GM23338 (cell line): ENCODE measurements around the gene ZHX3. TPM values are rescaled to one million over a fixed set of nuclear protein-coding genes. Genes with fewer than 3 reads are reported as not detected.

Experiments used
- ATAC-seq: fragments of 200-7000 bp; cut with Tn5 transposase; 3 replicates; pipeline ENCODE4 v1.9.1; 2020
- DNase-seq: peaks from one replicate; pipeline ENCODE4 v3.0.0-alpha.2; 2015; ENCODE audit warnings: low spot score
- H2AFZ ChIP-seq: fragments of 200-600 bp; sonication (generic); 2 replicates; pipeline ENCODE4 v1.8.0; 2016; ENCODE audit warnings: antibody characterized with exemption, mild to moderate bottlenecking, moderate library complexity
- H3F3A ChIP-seq: fragments of 200-600 bp; sonication (generic); replicated peaks from 2 replicates; pipeline ENCODE4 v1.8.0; 2017; ENCODE audit warnings: antibody characterized with exemption, mixed run types, low read depth
- H3K27ac ChIP-seq: fragments of 200-600 bp; sonication (generic); 2 replicates; pipeline ENCODE4 v1.6.1; 2016; ENCODE audit warnings: low read depth
- H3K27me3 ChIP-seq: fragments of 200-600 bp; sonication (generic); 2 replicates; pipeline ENCODE4 v1.8.0; 2016; ENCODE audit warnings: mild to moderate bottlenecking, mixed run types, moderate library complexity; ENCODE audit not compliant: insufficient read depth
- H3K36me3 ChIP-seq: fragments of 200-600 bp; sonication (generic); 2 replicates; pipeline ENCODE4 v1.8.0; 2016; ENCODE audit warnings: mild to moderate bottlenecking; ENCODE audit not compliant: insufficient read depth
- H3K4me1 ChIP-seq: fragments of 200-600 bp; sonication (generic); 2 replicates; pipeline ENCODE4 v1.8.0; 2016; ENCODE audit warnings: mild to moderate bottlenecking, moderate library complexity; ENCODE audit not compliant: insufficient read depth
- H3K4me2 ChIP-seq: fragments of 200-600 bp; sonication (generic); 2 replicates; pipeline ENCODE4 v1.7.1; 2017; ENCODE audit warnings: mixed run types
- H3K4me3 ChIP-seq: fragments of 200-600 bp; sonication (generic); 2 replicates; pipeline ENCODE4 v1.6.1; 2016; ENCODE audit warnings: mixed run types
- H3K79me2 ChIP-seq: fragments of 200-600 bp; sonication (generic); replicated peaks from 2 replicates; pipeline ENCODE4 v1.8.0; 2017; ENCODE audit warnings: mild to moderate bottlenecking; ENCODE audit not compliant: insufficient read depth
- H3K9me2 ChIP-seq: fragments of 200-600 bp; sonication (generic); 2 replicates; pipeline ENCODE4 v1.8.0; 2017; ENCODE audit not compliant: insufficient read depth
- H4K20me1 ChIP-seq: fragments of 200-600 bp; sonication (generic); replicated peaks from 2 replicates; pipeline ENCODE4 v1.8.0; 2017; ENCODE audit warnings: mild to moderate bottlenecking; ENCODE audit not compliant: insufficient read depth
- H3K27ac Mint-ChIP-seq: 2 replicates; pipeline ENCODE4 v1.8.0; 2020; ENCODE audit warnings: inconsistent platforms, mild to moderate bottlenecking, moderate library complexity, mixed read lengths
- H3K27me3 Mint-ChIP-seq: 3 replicates; pipeline ENCODE4 v1.8.0; 2022; ENCODE audit warnings: low read depth, mild to moderate bottlenecking, moderate library complexity, mixed read lengths, inconsistent platforms; ENCODE audit not compliant: insufficient read depth, poor library complexity
- H3K36me3 Mint-ChIP-seq: 3 replicates; pipeline ENCODE4 v1.8.0; 2021; ENCODE audit warnings: low read depth, mild to moderate bottlenecking, inconsistent platforms, moderate library complexity, mixed read lengths
- H3K4me1 Mint-ChIP-seq: 3 replicates; pipeline ENCODE4 v1.8.0; 2020; ENCODE audit warnings: mild to moderate bottlenecking, inconsistent platforms, mixed read lengths
- H3K4me3 Mint-ChIP-seq: 3 replicates; pipeline ENCODE4 v1.8.0; 2021; ENCODE audit warnings: moderate library complexity, mild to moderate bottlenecking, inconsistent platforms, mixed read lengths
- H3K9me3 Mint-ChIP-seq: 3 replicates; pipeline ENCODE4 v1.8.0; 2020; ENCODE audit warnings: moderate library complexity, mild to moderate bottlenecking, inconsistent platforms, mixed read lengths
- CREB1 ChIP-seq: fragments of 250-450 bp; sonication (Bioruptor Pico); IDR thresholded peaks from 2 replicates; pipeline ENCODE4 v1.5.0; 2020; ENCODE audit warnings: low read depth, mild to moderate bottlenecking, moderate library complexity
- CTCF ChIP-seq, 2 experiments: fragments of 200-600 bp in 1 of 2; sonication (generic) in 1 of 2; conservative IDR thresholded peaks; 2 replicates each; pipeline versions ENCODE4 v1.5.1 to v1.6.1; 2016 to 2017; ENCODE audit warnings: antibody characterized with exemption in 2 of 2, low read depth in 2 of 2, mild to moderate bottlenecking in 2 of 2, moderate library complexity in 1 of 2
- ETS1 ChIP-seq: IDR thresholded peaks from 2 replicates; pipeline ENCODE4 v1.6.1; 2016; ENCODE audit warnings: antibody characterized with exemption
- EZH2 ChIP-seq: fragments of 200-600 bp; sonication (generic); IDR thresholded peaks from one replicate; pipeline ENCODE4 v1.8.0; 2017; ENCODE audit warnings: antibody characterized with exemption, mild to moderate bottlenecking, low read depth; ENCODE audit not compliant: unreplicated experiment
- EZH2phosphoT487 ChIP-seq: fragments of 200-600 bp; sonication (generic); IDR thresholded peaks from one replicate; pipeline ENCODE4 v1.8.1; 2018; ENCODE audit warnings: antibody characterized with exemption; ENCODE audit not compliant: unreplicated experiment
- JUNB ChIP-seq: IDR thresholded peaks from one replicate; pipeline ENCODE4 v1.6.1; 2016; ENCODE audit warnings: antibody characterized with exemption; ENCODE audit not compliant: unreplicated experiment
- NANOG ChIP-seq: IDR thresholded peaks from 2 replicates; pipeline ENCODE4 v1.6.1; 2016; ENCODE audit warnings: antibody characterized with exemption, borderline replicate concordance
- POLR2AphosphoS5 ChIP-seq: IDR thresholded peaks from 2 replicates; pipeline ENCODE4 v1.6.1; 2016; ENCODE audit warnings: antibody characterized with exemption, low read depth
- REST ChIP-seq: IDR thresholded peaks from one replicate; pipeline ENCODE4 v1.6.1; 2018; ENCODE audit warnings: antibody characterized with exemption; ENCODE audit not compliant: unreplicated experiment
- STAT1 ChIP-seq: IDR thresholded peaks from one replicate; pipeline ENCODE4 v1.6.1; 2016; ENCODE audit warnings: antibody characterized with exemption; ENCODE audit not compliant: unreplicated experiment
- ZNF331 ChIP-seq: fragments of 250-450 bp; sonication (Bioruptor Pico); IDR thresholded peaks from 2 replicates; pipeline ENCODE4 v1.5.0; 2020; ENCODE audit warnings: low read depth, mild to moderate bottlenecking, moderate library complexity
- polyA plus RNA-seq: library from polyadenylated mRNA; unstranded; fragments of >200 nt; fragmentation: Nextera tagmentation; extraction: Ambion mirVana; gene quantifications from 2 replicates; pipeline ENCODE4 v1.2.1, GENCODE V29; 2016
- total RNA-seq: library from RNA; depleted of rRNA; stranded (reverse); fragments of >200 nt; shearing (Covaris generic); gene quantifications from 2 replicates; pipeline ENCODE4 v1.2.3, GENCODE V29; 2014

Gene ZHX3
- total and polyA plus RNA-seq, 2 experiments from 2014 or later: 1.7 to 2.8 TPM

GRCh38 chr20:41221614-41222218, 95.8 kb downstream of the ZHX3 start (continued):
- TF ChIP-seq ZNF331 (no peak), CTCF (conservative IDR thresholded peaks at IDR 0.05; ENCODE audit: low read depth in 2 of 2) (no peak), EZH2phosphoT487 (no peak), EZH2 (no peak), REST (no peak), POLR2AphosphoS5 (no peak), STAT1 (no peak), CREB1 (no peak), ETS1 (no peak), JUNB (no peak)

- H3K4me1 Mint-ChIP-seq: no peaks in the 10 kb centered on the region
- no peak overlapping the region for H3K4me2 ChIP-seq
- no peaks in the 10 kb centered on the region for H4K20me1 ChIP-seq
- no peak overlapping the region for H3K4me3 Mint-ChIP-seq
- H2AFZ ChIP-seq: no peak overlapping the region
- no peak overlapping the region for H3K4me3 ChIP-seq
- H3K27ac ChIP-seq: no peak overlapping the region
- no peak for DNase-seq
- H3K27ac Mint-ChIP-seq: no peak overlapping the region
- H3K4me1 ChIP-seq: no peaks in the 10 kb centered on the region
- H3K9me3 Mint-ChIP-seq: no peaks in the 10 kb centered on the region
- H3K9me2 ChIP-seq: no peaks in the 10 kb centered on the region
- no peak for ATAC-seq
- no peaks in the 10 kb centered on the region for H3K36me3 ChIP-seq
- no peaks in the 10 kb centered on the region for H3K27me3 Mint-ChIP-seq
- no peaks in the 10 kb centered on the region for H3K79me2 ChIP-seq
- H3K27me3 ChIP-seq: no peaks in the 10 kb centered on the region
- H3F3A ChIP-seq: no peaks in the 10 kb centered on the region
- H3K36me3 Mint-ChIP-seq: no peaks in the 10 kb centered on the region
- TF ChIP-seq JUNB (no peak), POLR2AphosphoS5 (no peak), CREB1 (no peak), REST (no peak), NANOG (no peak), CTCF (conservative IDR thresholded peaks at IDR 0.05; ENCODE audit: low read depth in 2 of 2) (no peak)
Measured at GRCh38 chr20:41219824-41220223, 97.7 kb downstream of the ZHX3 start.
